NCI-H128 (cell line): ENCODE results near the gene CDC73.
A peak's percentile ranks its signal among the peaks of the same experiment; 100 is the strongest.

Experiments used
- DNase-seq: peaks from one replicate; lab custom pipeline; 2025; ENCODE audit not compliant: unreplicated experiment; lab: John Stamatoyannopoulos, UW

CDC73 gene

DNA sequence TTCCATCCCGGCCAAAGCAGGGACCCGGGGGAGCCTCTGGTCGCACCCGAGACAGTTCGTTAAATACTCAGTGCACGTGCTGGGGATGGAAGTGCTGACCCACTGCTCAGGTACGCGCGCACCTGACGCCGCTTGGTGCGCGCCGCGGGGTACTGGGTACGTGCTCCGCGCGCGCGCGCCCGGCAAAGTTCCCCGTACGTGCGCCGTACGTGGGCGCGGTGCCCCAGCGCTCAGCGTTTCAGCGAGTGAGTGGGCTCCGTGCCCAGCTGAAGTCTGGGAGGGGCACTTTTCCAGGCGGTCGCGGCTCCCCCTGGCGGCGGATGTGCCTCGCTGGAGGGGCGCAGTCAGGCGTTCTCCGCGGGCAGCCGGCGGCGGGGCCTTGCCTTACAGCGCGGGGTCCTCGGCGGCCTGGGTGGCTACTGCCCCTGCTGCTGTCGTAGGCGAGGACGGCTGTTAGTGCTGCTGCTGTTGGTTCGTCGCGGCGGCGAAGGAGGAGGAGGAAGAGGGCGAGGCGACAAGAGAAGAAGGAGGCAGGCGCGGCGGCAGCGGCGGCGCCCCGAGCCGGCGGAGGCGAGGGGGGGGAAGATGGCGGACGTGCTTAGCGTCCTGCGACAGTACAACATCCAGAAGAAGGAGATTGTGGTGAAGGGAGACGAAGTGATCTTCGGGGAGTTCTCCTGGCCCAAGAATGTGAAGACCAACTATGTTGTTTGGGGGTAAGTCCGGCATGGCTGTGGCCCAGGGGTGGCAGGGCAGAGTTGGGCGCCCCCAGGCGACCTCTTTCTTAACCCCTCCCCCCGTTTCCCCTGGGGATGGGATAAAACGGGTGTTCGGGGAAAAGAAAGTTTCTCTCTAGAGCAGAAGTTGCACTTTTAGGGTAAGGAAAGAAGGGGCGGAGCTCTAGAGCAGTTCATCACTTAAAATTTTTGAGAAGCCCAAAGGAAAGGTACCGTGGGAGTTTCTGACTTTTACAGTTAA lies at the start of gene CDC73:
Gene CDC73 (plus strand): TSS at position 416 of the 978 bp plus-strand sequence. CDS start 170 bp downstream, at position 586.
- DNase-seq: peak; percentile 95

DNA sequence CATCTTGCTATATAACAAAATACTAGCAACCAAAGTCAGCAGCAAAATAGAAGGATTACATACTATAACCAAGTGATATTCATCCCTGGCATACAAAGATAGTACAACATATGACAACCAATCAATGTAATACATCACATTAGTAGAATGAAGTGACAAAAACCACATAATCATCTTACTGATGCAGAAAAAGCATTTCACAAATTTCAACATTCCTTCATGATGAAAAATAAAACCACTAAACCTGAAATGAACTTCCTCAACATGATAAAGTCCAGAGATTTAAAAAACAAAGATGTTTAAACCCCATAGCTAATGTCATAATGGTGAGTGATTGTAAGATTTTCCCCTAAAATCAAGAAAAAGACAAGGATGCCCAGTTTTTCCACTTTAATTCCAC lies 43.8 kb upstream of the CDC73 start:
- no peak for DNase-seq

DNA sequence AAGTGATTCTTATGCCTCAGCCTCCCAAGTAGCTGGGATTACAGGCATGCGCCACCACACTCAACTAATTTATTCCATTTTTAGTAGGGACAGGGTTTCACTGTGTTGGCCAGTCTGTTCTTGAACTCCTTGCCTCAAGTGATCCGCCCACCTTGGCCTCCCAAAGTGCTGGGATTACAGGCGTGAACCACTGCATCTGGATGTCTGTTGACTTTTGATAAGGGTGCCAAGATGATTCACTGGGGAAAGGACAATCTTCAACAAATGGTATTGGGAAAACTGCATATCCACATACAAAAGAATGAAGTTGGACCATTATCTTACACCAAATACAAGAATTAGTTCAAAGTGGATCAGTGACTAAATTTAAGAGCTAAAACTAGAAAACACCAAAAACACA lies 42.6 kb upstream of the CDC73 start:
- no peak for DNase-seq

DNA sequence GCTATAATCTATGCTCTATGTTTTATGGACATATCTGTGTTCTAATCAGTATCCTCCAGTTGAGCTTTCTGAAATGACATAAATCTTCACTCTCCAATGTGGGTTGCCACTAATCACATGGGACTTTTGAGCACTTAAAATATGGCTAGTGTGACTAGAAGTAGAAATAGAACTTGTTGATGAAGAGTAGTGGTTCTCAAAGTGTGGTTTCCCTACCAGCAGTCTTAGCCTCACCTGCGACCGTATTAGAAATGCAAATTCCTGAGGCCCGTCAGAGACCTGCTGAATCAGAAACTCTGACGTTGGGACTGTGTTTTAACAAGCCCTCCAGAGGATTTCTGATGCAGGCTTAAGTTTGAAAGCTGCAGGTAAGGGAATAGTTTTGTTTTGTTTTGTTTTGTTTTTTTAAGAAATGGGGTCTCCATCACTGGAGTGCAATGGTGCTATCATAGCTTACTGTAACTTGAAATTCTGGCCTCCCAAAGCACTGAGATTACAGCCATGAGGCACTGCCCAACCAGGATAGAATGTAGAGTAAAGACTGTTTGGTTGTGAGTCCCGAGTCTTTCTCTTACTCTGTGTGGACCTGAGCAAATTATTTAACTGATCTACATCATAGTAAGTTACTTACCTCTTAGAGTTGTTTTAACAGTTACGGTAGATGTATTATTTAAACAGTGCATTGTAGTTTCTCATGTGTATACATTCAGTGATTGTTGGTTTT lies 38.3 kb upstream of the CDC73 start:
- no peak for DNase-seq

DNA sequence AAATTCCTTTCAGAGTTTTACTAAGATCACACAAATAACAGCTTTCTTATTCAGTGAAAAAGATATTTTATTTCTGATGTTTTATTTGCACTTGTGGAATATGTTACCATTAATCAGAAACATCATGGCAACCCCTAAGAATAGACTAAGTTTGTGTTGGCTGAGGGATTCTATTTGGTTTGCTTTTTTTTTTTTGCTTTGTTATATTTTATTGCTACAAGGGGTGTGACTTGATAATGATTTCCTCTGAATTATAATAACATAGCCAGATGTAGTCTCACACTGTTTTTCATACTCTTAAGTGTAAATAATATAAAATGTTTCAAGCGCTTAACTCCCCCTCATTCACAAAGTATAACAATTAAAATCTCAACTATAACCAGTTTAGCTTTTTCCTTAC lies 36.6 kb upstream of the CDC73 start:
- no peak for DNase-seq

DNA sequence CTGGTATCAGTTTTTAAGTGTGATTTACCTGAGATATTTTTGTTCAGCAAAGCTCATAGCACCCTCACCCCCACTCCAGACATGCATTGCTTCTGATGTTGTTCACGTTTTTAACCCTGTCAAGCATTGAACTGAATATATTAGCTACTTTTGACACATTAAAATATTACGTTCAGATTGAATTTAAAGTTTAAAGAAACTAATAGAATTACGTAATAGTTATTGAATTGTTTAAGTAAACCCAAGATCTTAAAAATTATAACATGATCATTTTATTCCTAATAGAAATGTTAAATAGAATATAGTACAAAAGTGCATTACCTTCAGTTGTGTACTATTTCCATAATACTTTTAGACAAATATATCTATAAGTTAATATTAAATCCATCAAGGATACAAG lies 35.5 kb upstream of the CDC73 start:
- DNase-seq: no peak

DNA sequence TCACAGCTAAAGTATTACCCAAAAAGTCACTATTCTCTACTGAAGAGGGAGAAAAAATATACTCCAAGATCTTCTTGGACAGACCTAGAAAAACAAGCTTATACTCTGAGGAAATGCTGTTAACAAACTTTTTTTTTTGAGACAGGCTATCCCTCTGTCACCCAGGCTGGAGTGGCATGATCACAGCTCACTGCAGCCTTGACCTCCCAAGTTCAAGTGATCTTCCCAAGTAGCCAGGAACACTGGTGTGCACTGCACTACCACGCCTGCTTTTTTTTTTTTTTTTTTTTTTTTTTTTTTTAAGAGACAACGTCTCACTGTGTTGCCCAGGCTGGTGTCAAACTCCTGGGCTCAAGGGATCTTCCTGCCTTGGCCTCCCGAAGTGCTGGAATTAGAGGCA lies 33.9 kb upstream of the CDC73 start:
- DNase-seq: no peak

DNA sequence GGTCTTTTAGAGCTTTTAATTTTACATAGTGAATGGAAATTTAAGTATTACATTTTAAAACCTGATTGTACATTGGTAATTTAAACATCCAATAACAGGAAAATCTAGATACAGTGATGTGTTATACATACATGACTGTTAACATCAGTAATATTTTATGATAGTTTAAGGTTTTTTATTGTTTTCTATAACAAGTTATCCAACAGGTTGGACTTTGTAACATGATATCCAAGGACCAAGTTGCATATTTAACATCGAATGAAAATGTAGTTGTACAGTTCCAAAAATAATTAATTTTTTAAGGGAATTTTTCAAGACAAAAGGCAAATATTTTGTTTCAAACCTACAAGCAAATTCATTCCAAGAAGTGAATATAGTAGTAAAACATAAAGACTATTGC lies 31.0 kb upstream of the CDC73 start:
- DNase-seq: no peak

DNA sequence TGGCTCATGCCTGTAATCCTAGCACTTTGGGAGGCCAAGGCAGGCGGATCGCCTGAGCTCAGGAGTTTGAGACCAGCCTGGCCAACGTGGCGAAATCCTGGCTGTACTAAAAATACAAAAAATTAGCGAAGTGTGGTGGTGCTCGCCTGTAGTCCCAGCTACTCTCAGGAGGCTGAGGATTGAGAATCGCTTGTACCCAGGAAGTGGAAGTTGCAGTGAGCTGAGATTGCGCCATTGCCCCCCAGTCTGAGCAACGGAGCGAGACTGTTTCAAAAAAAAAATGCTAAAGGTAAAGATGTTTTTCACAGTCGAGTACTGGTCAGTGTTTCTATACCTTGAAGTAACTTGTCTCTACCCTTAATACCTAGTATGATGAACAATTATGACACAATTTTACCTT lies 27.7 kb upstream of the CDC73 start:
- no peak for DNase-seq

DNA sequence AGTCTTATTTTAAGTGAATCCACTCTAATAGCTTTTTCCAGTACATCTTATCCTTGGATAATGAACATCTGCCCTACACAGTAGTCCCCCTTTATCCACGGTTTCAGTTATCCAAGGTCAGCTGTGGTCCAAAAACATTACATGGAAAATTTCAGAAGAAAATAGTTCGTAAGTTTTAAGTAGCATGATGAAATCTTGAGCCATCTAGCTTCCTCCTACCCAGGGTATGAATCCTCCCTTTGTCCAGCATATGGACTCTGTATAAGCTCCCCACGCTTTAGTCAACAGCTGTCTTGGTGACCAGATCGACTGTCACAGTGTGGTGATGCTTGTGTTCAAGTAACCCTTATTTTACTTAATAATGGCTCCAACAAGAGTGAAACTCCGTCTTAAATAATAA lies 19.2 kb upstream of the CDC73 start:
- no peak for DNase-seq

DNA sequence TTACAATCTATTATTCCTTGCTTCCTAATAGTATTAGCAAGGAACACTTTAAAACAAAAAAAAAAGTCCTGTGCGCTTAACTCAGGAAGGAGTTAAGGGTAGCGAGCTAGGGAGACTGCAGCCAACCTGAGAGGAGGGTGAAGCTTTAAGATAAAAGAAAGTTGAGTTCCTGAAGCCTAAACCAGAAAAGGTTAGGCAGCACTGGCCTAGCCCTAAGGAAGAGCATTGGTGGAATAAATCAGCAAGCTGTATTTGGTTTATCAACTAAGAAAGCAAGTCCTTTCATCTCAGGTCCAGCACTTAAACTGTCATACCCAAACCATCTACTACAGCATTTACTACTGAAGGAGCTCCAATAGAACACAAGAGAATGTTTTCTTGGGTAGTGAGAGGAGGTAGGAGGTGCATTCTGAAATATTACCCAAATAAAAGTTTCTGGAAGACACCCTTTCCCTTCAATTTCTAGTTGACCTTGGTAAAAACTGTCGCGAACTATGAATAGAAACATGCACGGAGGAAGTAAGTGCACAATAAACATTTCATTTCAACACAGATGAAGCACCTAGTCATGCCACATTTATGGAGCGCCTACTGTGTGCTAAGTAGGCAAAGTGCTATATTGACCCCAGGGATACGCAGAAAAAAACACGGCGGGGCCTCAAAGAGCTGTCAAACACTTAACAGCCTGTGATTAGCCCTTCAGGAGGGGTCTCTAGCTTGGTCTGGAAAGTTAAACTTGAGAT lies 17.9 kb upstream of the CDC73 start:
- no peak for DNase-seq

DNA sequence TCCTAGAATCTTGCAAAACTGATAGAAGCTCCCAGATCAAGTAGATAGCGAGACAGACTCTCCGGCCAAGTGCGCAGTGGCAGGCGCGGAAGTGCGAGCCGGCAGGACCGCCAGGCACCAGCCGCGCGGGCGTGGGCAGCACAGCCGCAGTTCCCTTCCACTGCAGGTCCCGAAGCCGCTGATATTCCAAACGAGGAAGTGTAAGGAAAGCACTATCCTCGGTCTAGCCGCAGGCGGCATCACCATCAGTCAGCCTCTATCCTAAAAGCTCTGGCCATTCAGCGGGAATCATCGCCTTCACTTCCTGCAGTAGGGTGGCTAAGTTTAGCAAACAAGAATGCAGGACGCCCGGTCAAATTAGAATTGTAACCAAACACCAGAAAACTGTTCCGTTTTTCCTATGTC lies 17.3 kb upstream of the CDC73 start:
- DNase-seq: no peak

DNA sequence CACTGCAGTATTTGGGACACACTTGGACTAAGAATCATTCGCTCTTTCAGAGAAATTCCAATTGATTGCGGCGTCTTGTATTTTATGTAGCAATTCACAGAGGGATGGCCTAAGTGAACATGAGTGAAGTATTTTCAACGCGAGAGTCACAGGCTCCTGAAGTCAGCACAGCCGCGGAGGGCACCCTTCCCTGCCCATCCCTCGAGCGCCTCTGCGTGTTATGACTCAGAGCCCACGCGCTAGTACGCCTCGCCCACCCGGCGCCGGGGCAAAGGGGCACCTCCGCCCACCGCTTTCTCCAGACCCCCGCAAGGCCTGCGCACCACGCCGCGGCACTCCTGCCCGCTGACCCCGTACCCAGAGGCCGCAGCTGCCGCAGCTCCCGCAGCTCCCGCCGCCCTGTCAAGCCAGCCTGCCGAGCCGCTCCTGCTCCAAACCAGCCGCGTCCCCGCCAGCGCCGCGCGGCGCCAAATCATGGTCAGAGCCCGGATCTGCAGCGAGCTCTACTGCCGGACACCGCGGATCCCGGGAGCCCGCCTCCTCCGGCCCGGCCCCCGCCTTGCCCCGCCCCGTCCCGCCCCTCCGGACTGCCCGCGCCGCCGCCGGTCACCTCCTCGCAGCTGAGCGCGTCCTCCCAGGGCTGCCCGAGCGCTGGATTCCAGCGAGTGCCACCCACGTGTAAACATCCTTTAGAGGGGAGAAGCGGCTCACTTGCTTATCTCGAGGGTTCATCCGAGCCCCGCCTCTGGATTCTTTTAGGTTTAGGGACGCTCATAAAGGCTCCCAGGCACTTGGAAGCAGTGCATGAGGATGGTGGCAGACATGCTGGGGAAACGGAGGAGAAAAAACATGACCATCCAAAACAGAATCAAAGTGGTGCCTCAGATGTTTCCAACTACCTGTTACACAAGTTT lies 16.7 kb upstream of the CDC73 start, which contains the start of gene GLRX2:
Gene GLRX2 (minus strand): TSS at position 508 of the 914 bp plus-strand sequence. CDS start 32 bp downstream, at position 476.
- peak; percentile 80 for DNase-seq

DNA sequence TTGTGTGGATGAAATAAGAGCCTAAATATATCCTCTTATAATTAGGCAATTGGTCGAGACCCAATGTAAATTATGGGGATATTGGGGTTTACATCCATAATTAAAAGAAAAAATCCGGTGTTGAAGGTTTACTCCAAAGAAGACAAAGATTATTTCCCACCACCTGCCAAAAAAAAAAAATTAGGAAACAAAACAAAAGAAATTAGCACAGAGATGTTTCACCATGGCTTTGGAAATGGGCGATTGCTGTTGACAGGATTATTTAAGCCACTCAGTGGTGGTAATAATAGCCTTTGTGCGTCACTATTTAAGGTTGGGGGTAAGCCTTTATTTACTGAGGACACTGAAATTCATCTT lies 16.0 kb upstream of the CDC73 start:
- DNase-seq: no peak

DNA sequence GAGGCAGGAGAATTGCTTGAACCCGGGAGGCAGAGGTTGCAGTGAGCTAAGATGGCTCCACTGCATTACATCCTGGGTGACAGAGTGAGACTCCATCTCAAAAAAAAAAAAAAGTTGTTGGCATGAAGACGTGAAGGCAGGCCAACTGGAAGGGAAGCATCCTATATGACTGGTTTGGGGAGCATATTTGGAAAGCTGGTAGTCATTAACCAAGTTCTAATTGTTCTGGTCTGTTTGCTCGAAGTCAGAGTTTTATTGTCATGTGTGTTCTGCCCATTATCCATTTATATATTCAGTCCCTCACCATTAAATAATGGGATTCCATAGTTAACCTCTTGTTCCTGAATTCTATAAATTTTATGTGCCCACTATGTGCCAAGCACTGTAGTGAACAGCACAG lies 13.4 kb upstream of the CDC73 start:
- DNase-seq: no peak

DNA sequence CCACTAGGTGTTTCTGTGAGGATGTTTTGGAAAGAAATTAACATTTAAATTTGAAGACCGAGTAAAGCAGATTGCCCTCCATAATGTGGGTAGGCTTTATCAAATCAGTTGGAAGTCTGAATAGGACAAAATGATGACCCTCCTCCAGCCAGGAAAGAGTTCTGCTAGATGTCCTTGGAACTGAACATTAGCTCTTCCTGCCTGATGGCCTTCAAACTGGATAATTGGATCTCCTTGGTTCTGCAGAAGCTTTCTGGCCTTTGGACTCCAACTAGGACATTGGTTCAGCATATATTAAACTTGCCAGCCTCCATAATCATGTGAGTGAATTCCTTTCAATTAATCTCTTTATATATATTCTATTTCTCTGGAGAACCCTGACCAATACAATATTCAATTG lies 12.2 kb upstream of the CDC73 start:
- DNase-seq: no peak

DNA sequence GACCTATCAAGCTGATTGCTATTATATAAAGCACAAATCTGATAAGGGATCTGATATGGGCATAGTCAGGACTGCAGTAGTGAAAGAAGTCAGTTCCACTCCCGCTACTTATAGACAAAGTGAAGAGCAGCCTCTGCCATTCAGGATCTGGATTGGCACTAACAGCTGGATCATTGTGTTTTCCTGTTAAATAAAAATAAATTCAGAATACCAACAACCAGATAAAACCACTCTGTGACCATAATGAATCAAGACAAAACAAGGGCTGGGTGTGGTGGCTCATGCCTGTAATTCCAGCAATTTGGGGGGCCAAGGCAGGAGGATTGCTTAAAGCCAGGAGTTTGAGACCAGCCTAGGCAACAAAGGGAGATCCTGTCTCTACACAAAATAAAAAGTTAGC lies 11.6 kb upstream of the CDC73 start:
- DNase-seq: no peak

DNA sequence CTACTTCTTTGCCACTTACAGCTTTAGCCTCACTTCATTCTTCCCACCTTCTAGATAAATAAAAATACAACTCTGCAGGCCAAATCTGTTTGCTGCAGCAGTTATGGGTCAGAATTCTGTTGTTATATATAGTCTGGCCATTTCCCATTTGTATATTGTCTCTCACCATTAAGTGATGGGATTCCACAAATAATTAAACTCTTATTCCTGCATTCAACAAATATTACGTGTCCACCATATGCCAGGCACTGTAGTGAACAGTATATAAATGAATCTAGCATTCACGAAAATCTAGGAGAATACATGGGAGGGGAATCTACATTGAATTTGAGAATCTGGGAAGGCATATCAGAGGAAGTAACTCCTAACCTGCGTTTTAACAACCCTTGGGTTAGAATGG lies 11.0 kb upstream of the CDC73 start:
- DNase-seq: no peak

DNA sequence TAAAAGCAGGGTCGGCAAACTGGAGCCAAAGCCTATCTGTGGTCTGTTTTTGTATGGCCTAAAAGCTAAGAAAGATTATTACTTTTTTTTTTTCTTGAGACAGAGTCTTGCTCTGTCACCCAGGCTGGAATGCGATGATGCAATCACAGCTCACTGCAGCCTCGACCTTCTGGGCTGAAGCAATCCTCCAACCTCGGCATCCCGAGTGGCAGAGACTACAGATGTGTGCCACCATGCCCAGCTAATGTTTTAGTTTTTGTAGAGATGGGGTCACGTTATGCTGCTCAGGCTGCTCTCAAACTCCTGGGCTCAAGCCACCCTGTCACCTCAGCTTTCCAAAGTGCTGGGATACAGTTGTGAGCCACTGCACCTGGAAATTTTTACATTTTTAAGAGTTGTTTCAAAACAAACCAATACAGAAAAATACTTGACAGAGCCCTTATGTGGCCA lies 10.2 kb upstream of the CDC73 start:
- DNase-seq: no peak

DNA sequence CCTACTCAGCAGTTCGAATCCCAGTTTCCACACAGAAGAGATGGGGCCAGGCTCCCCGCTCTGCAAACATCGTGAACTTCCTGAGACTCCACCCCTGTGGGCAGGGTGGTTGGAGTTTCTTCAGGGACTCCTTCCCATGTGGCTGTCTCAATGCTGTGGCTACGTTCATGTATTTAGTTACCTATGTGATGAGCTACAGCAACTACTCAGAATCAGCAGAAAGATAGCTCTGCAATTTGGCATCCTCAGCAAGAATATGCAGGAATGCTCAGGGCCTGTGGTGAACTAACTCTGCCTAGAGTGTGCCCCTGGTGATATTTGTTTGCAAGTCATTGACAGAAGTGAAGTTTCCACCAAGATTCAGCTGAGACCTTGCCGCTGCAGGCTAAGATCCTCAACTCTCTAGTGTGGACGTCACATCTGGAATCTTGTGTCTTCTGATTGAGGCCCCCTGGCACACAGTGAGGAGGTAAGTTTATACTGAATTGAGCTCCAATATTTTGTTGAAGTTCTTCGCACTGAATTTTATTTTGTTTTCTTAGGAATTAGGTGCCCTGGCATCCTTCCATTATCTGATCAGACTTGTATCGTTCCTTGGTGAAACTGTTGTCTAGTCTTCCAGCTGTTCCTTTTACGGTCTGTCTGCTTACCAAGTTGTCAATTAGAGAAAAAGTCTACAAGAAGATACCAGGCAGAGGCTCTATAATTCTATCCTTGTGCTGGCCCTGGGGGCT lies 8.4 kb upstream of the CDC73 start:
- no peak for DNase-seq
